H1 (cell line): ENCODE data around the gene EDEM1. TPM values are rescaled to one million over a fixed set of nuclear protein-coding genes. Genes with fewer than 3 reads are reported as not detected.
A peak's percentile ranks its signal among the peaks of the same experiment; 100 is the strongest.

Experiments
- CHD7 ChIP-seq: fragments of 300-600 bp; sonication (generic); IDR thresholded peaks from 2 replicates; pipeline ENCODE4 v1.7.1; 2012; ENCODE audit warnings: low read length, moderate library complexity, mild to moderate bottlenecking, inconsistent platforms; ENCODE audit not compliant: insufficient replicate concordance
- GABPA ChIP-seq: IDR thresholded peaks from 2 replicates; pipeline ENCODE4 v1.6.1; 2011; ENCODE audit warnings: mild to moderate bottlenecking, low read length, moderate library complexity, borderline replicate concordance; ENCODE audit not compliant: insufficient read depth
- KDM1A ChIP-seq: fragments of 200-600, 300-600 bp; sonication (generic); IDR thresholded peaks from 2 replicates; pipeline ENCODE4 v1.7.1; 2016; ENCODE audit warnings: mild to moderate bottlenecking, low read length, borderline replicate concordance
- MAFK ChIP-seq: IDR thresholded peaks from 2 replicates; pipeline ENCODE4 v1.6.1; 2012; ENCODE audit warnings: low read depth, mild to moderate bottlenecking, improper control_type of control experiment, low read length
- RFX5 ChIP-seq: IDR thresholded peaks from 2 replicates; pipeline ENCODE4 v1.6.1; 2011; ENCODE audit warnings: low read depth, low read length, improper control_type of control experiment, borderline replicate concordance
- RNF2 ChIP-seq: fragments of 200-900, 300-1000 bp; sonication (generic); IDR thresholded peaks from 2 replicates; pipeline ENCODE4 v1.7.1; 2016; ENCODE audit warnings: borderline replicate concordance, low read depth, mild to moderate bottlenecking, antibody characterized with exemption, low read length; ENCODE audit not compliant: poor library complexity, severe bottlenecking; ENCODE audit errors: missing control alignments
- SIN3A ChIP-seq, 2 experiments: IDR thresholded peaks in 1 of 2; conservative IDR thresholded peaks in 1 of 2; 2 replicates each; pipeline ENCODE4 v1.6.1; 2011 to 2012; ENCODE audit warnings: low read length in 2 of 2, improper control_type of control experiment in 1 of 2, low read depth in 1 of 2, mild to moderate bottlenecking in 1 of 2
- SP1 ChIP-seq: IDR thresholded peaks from 2 replicates; pipeline ENCODE4 v1.6.1; 2011; ENCODE audit warnings: low read depth, low read length
- SRF ChIP-seq: IDR thresholded peaks from 2 replicates; pipeline ENCODE4 v1.6.1; 2011; ENCODE audit warnings: mild to moderate bottlenecking, low read depth, low read length, moderate library complexity
- TEAD4 ChIP-seq: IDR thresholded peaks from 2 replicates; pipeline ENCODE4 v1.6.1; 2012; ENCODE audit warnings: low read depth, low read length, inconsistent platforms, mixed read lengths
- YY1 ChIP-seq: IDR thresholded peaks from 2 replicates; pipeline ENCODE4 v1.6.1; 2011; ENCODE audit warnings: low read depth, mild to moderate bottlenecking, low read length
- polyA plus RNA-seq, 7 experiments: library from polyadenylated mRNA; depleted of rRNA in 3 of 7; stranded (reverse) in 5 of 7; unstranded in 2 of 7; fragments of >200 nt in 5 of 7; fragments of 200-250 nt in 2 of 7; gene quantifications; 1 replicate in 5 of 7; 2 replicates in 1 of 7; 4 replicates in 1 of 7; pipeline versions ENCODE4 v1.2.1 to v1.2.3, GENCODE V29; 2011 to 2013; ENCODE audit warnings: missing spikeins in 2 of 7, mixed read lengths in 2 of 7
- total RNA-seq: library from RNA; stranded (reverse); fragmentation: NEBNext Ultra II Directional; extraction: Animal tissue kit (Norgen Biotek cat#: 25700); gene quantifications from 2 replicates; pipeline ENCODE4 v1.2.1, GENCODE V29; 2021

EDEM1 gene
- total and polyA plus RNA-seq, 2 of the 8 experiments (the other 6 are each of a cell fraction or from before 2014, with no cell fraction given): 4.8 to 16.4 TPM

GRCh38 chr3:5187920-5188418, 462 bp downstream of the EDEM1 start (continued):
- TF ChIP-seq CHD7 (no peak), KDM1A (no peak), RNF2 (no peak), GABPA (no peak), SIN3A (conservative IDR thresholded peaks at IDR 0.05 in 1 of 2, IDR thresholded peaks at IDR 0.05 in 1 of 2; ENCODE audit: low read depth in 1 of 2, low read length in 2 of 2) (0 out of 4 replicates have a peak, but pooled peaks of 1 of the 2 experiments have one; percentile 11), MAFK (no peak), SP1 (no peak), RFX5 (no peak), TEAD4 (no peak), YY1 (no peak), SRF (no peak)
